NK-92 treated with Interleukin-12 subunit alpha and Interleukin-12 subunit beta, amount 100 ng/mL, for 24 hours (cell line): Measurements from ENCODE around the gene SOCS2.
"Not testable (repeated sequence)": the region's sequence is repeated elsewhere in the genome, so short reads cannot be mapped to it uniquely, and the experiment has no call there.

Source experiments
- DNase-seq: peaks from one replicate; lab custom pipeline; 2025; lab: John Stamatoyannopoulos, UW

SOCS2 gene, protein sequence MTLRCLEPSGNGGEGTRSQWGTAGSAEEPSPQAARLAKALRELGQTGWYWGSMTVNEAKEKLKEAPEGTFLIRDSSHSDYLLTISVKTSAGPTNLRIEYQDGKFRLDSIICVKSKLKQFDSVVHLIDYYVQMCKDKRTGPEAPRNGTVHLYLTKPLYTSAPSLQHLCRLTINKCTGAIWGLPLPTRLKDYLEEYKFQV

DNA sequence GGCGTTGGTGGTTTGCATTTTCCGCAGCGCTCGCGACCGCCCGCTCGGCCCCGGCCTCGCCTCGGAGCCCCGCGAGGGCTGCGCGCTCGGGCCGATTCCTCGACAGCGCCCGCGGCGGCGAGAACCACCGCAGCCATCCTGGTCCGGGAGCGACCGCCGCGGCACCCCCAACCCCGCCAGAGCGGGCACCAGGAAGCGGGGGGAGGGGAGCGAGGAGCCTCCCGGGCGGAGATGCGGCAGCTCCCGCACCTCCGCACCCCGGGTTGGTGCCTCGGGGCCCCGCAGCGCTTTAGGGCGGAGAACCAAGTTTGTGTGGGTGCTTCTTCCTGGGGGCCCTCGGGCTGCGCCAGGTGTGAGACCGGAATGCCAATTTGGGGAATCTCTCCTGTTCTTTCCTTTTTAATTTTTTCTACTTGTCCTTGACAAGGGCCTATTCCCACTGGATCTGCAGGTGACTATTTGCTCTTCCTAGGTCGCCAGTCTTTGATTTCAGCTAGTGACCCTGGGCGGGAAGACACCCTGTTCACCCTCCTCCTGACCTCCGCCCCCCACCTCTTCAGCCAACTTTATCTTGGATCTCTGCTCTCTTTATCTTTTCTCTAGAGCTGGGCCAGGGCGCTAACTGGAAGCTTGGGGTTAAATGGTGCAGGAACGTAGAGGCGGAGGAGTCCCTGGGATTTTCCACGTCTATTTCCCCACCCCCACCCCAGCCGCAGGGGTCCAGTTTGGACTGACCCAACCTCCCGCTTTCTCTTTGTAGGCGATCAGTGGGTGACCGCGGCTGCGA is at the start of gene SOCS2:
Gene SOCS2 (plus strand): TSS at position 751 of the 787 bp plus-strand sequence. CDS start 223 bp downstream, outside the sequence.
- DNase-seq, result no peak

DNA sequence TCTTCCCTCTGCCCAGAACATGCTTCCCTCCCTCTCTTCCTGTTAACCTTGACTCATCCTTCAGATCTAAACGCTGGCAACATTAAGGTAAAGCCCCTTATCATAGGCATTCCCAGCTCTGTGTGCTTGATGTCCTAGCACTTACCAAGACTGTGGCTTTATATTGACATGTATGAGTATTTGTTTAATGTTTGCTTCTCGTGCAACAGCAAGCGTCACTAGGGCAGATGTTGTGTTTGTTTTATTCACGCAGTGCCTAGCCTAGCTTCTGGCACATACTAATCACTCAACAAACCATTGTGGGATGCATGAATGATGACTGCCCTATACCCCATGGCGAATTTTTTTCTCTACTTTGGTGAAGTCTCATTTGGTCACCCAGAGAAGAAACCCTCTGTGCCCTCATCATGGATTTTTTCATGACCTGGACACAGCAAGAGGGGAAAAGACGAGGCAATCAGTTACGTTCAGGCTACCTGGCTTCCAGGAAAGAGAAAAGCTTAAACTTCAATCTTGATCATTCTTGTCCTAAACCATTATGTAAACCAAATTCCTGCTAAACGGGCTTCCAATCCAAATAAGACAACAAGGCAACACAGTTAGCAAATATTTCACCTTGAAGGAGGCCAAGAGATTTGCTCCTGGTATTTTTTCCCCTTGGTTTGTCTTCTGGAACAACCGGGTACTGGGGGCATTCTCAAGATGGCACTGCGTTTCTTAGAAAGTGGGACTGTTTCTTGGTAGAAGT is 47.9 kb upstream of the SOCS2 start:
- no peak for DNase-seq

DNA sequence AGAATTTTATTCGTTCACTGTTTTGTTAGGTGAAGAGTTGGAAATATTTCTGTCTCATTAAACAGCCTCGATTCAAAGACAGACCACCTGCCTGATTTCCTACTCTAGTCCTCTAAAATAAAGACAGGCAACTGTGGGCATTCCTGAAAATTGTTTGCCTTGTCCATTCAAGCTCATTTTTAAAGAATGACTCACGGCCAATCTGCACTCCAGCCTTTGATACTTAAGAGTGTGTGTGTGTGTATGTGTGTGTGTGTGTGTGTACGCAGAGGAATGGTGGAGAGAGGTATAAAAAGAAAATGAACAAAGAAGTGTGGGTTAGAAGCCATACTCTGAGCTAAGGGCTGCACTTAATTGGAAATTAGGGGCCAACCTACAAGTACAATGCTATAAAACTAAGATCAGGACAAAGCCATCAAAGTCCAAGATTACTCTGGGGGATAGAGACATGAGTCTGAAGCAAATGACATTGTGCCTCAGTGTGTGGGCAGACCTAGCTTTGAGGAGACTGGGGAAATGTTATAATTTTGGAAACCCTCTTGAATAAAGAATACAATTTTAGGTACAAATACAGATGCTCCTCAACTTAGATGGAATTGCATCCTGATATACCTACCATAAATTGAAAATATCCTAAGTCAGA is 45.6 kb upstream of the SOCS2 start:
- DNase-seq, result no peak

DNA sequence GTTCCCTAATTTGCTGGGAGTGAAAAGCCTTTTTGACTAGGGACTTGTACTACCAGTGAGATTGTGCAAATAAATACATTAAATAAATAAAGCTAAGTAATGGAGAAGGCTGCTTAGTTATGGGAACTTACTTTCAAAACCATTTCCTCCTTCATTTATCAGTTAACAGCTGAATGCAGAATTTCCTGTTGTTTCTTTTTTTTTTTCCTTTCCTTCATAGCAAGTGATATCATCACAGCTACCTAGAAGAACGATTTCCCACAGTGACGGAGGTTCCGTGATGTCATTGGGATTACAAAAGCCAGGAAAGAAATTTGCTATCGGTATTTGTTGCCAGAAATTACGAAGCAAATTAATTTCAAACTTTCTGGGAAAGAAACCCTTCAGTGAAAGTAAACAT is 42.1 kb upstream of the SOCS2 start:
- DNase-seq, result no peak

DNA sequence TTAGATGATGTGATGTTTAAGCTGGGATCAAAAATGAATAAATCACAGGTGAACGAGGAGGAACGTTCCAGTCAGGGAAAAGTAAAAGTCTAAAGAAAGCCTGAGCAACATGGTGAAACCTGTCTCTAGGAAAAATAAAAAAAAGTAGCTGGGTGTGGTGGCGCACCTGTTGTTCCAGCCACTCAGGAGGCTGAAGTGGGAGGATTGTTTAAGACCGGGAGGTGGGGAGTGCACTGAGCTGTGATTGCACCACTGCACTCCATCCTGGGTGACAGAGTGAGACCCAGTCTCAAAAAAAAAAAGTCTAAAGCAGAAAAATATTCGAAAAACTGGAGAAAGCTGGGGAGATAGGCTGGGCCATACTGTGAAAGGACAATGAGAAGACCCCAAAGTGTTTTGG is 39.2 kb upstream of the SOCS2 start:
- DNase-seq, result no peak

DNA sequence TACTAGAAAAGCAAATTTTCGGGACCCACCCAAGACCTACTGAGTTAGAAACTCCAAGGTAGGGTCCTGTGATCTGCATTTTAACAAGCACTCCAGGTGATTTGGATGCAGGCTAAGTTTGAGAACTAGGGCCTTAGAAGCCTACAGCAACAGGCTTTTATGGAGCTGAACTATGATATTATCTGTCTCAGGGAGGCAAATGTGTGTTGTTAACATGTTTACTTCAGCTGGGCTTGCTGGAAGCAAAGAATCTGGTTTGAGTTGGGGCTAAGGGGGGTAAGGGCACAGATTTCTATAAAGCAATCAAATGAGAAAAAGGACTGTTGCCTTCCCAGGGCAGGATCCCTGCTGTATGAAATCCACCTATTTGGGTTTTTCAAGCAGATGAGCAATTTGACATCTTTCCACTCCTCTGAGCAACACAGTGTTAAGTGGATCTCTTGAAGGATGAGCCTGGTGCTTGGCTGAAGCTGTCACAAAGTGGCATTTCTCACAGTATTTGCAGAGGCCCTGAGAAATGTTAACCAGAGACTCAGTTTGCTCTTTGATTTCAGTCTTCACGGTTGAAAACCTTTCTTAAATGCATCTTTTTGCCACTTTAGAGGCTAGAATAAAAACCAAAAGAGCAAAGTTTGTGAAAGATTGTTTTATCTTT is 36.2 kb upstream of the SOCS2 start:
- no peak for DNase-seq

DNA sequence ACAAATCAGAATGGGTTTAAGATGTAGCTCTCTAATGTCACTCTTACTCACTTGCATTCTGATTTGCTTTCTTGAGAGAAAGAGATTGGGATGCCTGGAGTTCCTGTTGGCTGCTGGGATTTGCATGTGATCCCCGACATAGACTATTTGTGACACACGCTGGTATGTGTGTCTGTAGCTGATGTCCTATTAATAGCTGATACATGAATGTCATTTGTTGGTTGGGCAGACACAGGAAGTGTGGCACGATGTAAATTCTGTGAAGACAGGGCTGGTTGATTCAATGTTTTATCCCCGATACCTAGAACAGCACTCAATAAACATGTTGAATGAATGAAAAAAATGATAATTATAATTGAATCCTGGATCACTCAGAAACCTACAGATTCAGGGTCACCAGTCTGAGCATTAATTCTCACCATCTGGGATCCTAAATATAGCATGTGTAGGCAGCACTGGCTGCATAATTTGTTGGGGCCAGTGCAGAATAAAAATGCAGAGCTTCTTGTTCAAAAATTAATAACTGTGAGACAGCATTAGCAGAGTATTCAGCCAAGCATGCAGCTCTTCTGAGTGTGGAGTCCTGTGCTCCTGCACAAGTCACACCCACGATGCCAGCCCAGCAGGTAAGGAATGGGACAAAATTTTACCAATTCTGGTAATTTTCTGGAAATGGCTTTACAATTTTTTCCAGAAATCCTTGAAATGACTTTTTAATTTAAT is 35.5 kb upstream of the SOCS2 start:
- no peak for DNase-seq

DNA sequence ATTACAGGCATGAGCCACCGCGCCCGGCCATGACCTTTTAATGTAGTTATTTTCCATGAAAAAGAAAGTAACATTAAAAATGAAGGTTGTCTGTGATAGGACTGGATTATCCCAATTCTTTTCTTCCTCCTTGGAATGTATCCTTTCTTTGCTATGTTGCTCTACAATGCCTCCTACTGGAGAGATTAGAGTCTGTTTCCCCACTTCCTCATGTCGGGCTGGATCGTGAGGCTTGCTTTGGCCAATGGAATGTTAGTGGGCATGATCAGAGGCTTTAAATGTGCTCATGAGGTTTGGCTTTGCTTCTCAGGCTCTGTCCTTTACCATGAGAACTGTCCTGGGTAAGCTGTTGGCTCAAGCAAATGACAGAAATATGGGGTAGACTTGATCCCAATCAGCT is 34.7 kb upstream of the SOCS2 start:
- DNase-seq, result no peak

DNA sequence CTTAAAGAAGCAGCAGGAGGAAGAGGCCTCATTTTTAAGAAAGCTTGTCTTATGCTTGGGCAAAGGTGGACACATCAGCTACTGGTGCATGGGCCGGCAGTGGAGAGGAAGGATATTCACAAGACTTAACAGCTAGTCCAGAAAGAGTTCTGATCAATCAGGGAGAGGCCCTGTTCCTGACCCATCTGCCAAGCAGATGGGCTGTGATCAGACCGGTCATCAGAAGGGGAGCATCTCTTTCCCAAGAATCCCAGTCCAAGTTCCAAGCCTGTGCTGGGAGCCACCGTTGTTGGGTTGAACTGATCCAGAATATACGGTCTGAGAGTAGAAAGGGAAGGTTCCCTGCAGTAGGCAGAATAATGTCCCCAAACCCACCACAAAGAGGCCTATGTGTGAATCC is 32.7 kb upstream of the SOCS2 start:
- DNase-seq, result no peak

DNA sequence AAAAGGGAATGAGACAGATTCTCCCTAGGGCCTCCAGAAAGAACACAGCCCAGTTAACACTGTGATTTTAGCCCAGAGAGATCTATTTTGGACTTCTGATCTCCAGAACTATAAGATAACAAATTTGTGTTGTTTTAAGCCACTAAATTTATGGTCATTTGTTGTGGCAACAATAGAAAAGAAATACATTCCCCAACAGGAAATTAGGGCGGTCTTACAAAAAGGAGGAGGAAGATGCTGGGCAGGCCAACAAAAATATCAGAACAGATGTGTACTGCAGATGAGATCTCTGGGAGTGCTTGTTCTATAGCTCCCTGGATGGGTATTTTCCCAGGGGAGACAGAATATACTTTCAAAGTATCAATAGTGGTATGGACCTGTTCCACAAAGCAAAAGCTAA is 32.0 kb upstream of the SOCS2 start:
- DNase-seq, result no peak

DNA sequence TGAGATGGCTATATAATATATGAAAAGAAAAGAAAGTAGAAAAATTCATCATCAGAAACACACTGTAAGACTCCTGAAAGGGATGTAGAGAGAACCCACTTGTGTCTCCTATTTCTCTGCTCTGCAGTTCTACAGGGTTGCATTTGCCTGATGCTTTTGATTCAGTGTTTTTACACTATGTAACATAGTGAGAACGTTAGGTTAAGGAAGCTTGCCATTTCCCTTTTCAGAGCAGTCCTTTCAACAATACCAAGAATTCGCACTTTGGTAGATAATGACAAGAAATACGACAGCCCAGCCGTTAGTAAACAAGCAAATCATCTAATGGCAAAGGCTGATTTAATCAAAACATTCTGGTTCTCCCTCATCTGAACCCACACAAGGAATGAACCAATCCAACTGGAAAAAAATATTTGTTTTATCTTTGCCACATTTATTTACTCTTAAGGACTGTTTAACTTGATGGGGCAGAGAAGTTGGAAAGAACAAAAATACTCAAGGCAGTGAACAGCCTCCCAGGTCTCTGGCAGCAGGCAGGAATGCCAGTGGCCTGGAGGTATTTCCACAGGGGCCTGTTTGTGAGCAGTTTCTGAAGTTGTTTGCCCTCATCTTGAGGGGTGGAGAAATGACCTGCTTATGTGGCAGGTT is 30.8 kb upstream of the SOCS2 start:
- no peak for DNase-seq

DNA sequence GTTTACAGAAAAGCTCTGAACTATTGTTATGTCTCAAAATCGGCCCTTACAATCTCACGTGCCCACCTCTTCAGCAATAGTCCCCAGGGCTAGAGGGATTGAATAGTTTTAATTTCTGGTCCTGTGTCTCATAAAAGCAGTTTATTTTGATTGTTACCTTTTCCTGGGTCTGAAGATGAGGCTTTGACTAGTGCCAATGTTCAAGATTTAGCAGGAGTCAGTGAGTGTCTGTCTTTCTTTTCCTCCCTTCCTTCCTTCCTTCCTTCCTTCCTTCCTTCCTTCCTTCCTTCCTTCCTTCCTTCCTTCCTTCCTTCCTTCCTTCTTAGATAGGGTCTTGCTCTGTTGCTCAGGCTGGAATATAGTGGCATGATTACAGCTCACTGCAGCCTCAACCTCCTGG is 24.7 kb upstream of the SOCS2 start:
- DNase-seq, result no peak

DNA sequence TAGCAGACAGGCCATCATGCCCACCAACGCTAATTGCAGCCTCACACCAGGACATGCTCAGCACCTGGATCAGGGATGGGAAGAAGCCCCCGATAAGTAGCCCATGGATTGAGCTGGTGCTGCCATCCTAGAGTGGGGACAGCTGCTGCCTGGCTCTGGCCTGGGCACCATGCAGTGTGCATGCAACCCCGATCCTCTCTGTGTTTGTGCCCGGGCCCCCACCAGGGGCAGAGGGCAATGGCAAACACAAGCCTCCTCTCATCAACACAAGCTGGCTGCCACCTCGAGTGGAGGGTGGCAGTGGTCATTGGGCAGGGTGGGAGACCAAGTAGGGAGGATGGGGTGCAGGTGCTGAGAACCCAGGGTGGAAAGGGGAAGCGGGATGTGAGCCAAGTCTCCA is 23.3 kb upstream of the SOCS2 start:
- DNase-seq, result no peak

DNA sequence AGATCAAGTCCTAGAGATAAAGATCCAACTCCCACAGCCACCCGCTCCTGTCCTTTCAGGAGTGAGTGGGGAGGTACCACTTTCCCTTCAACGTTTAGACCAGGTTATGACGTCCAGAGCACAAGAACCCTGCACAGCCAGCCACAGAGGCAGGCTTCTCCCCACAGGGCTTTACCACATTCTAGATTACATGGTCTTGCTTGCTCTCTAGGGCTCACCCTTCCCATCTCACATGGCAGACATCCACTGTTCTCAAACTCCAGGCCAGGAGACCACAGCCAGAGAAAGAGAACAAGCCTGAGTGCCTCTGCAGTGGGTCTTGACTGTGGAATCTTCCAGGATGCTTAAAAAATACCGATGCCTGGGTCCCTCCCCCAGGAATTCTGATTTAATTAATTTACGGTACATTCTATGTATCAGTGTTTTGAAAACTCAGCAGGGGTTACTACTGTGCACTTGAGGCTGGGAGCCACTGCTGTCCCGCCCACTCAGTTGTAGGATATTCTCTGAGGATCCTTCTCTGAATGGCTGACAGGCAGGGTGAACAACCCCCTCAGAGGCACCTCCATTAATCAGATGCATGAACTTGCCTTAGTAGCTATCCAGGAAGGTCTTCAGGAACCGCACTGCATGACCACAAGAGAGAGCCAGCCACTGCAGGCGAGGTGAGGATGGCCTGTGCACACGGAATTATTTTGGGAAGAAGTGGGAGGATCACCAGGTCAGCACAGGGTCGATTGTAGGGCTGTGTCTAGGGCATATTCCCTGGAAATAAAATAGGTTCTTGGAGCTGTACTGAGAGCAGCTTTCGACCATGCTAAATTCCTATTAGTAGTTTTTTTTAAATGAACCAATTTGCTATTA is 21.5 kb upstream of the SOCS2 start:
- no peak for DNase-seq

DNA sequence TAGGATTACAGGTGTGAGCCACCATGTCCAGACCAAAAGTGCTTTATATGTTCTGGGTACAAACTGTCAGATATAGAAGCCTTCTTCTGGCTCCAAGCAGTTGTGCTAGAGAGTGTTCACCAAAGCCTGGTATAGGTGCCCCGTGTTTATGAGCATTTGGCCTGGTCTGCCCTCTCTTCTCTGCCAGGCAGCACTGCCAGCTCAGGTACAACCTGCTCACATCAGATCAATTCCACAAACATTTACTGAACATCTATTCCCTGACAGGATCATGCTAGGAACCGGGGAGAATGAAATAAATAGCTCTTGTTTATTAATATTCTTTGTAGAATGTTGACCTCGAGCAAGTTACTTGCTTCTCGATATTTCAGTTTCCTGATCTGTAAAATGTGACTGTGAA is 20.0 kb upstream of the SOCS2 start:
- DNase-seq, result no peak

DNA sequence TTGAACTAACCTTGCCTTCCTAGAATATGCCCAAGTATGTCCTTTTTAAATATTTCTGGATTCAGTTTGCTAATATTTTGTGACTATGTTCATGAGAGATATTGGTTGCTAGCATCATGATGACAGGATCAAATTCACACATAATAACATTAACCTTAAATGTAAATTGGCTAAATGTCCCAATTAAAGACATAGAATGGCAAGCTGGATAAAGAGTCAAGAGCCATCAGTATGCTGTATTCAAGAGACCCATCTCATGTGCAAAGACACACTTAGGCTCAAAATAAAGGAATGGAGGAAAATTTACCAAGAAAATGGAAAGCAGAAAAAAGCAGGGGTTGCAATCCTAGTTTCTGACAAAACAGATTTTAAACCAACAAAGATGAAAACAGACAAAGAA is 14.6 kb upstream of the SOCS2 start:
- not testable (repeated sequence) for DNase-seq

DNA sequence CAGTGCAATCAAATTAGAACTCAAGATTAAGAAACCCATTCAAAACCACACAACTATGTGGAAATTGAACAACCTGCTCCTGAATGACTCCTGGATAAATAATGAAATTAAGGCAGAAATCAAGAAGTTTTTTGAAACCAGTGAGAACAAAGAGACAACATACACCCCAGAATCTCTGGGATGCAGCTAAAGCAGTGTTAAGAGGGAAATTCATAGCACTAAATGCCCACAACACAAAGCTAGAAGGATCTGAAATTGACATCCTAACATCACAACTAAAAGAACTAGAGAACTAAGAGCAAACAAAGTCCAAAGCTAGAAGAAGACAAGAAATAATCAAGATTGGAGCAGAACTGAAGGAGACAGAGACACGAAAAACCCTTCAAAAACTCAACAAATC is 13.8 kb upstream of the SOCS2 start:
- not testable (repeated sequence) for DNase-seq

DNA sequence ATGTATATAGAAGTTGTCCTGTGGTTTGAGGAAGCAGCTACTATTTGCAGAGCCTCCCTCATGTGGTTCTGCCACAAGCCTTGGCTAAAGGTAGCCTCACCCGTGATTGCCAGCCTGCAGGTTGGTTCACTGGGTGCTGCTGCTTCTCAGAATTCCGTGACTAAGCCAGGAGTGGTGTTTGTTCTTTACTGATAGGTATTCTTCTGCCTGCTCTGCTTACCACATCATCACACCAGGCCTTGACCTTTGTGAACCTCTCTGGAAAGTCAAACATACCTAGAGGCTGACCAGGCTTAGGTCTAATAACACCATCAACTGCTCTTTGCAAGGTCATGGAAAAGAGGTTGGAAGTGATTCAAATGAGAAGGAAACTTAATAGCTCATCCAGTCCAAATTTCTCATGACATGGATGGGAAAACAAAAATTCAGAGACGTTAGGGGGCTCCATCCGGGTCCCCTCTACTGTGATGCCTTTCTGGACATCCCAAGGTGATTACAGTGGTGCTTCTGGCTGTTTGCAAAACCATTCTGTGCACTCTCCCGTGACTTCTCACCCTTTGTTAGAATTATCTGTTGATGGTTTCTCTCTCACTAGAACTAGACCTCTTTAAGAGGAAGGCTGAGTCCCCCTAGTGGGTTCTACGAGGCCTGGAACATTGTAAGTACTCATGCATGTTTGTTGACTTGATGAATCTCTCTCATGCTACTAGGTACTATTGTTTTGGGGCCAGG is 8.5 kb upstream of the SOCS2 start:
- peak; percentile 25 for DNase-seq

DNA sequence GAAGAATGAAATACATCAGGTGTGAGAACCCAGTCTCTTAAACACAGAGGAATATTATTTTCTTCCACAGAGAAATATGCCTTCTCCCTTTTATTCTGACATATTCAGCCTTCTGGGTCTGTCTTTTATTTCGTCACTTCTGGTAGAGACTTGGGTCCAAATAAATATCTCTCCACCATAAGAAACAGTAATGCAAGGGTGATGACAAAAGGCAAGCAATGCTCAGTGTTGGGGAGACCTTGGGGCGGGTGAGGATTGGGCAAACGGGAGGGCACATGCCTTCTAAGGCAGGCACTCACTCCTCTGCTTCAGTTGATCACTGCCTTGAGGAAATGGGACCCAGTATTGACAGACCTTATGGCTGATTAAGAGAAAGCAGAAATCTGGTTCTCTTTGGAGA is 6.7 kb upstream of the SOCS2 start:
- no peak for DNase-seq
